HG02973 (cell line): Measurements from ENCODE around the gene CASP5.
"Not testable (repeated sequence)": the region's sequence is repeated elsewhere in the genome, so short reads cannot be mapped to it uniquely, and the experiment has no call there.

Source experiments
- ATAC-seq: cut with Tn5 transposase; IDR thresholded peaks from one replicate; pipeline ENCODE4 v1.9.1; 2021; ENCODE audit warnings: moderate library complexity; ENCODE audit not compliant: unreplicated experiment

The CASP5 gene

GRCh38 chr11:105033781-105034180, 10.8 kb upstream of the CASP5 start:
- no peak for ATAC-seq

DNA sequence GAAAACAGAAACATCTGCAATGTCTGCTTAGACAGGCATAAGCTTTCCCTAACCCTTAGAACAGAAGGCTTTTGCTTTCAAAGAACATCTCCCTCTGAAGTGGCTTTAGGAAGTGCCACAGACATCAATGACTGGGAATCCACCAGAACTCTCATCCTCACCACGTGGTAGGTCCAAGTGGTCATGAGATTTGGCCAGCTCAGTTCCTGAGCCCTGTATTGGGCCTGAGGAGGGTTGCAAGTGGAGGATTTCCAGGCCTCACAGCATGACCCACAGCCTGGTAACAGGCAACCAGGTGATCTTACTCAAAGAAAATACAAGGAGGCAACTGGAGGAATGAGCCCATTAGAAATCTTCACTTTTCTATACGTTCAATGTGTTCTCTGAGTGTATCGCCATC, 10.4 kb upstream of the CASP5 start:
- no peak for ATAC-seq

DNA sequence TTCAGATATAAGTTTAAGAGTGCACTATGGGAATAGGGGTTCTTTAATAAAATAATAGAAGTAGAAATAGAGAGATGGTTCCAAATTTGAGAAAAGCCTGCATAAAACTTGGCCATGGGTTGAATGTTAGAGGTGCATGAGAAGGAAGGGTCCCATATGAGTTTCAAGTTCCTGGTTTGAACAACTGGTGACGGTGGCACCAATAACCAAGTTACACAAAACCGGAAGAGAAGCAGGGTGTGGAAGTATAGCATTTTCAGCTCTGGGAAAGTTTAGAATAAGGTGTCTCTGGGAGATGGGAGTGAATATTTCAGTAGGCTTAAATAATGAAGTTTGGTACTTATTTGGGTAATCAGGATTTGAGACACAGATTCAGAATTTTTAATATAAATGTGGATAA, 9.5 kb upstream of the CASP5 start:
- ATAC-seq: no peak

DNA sequence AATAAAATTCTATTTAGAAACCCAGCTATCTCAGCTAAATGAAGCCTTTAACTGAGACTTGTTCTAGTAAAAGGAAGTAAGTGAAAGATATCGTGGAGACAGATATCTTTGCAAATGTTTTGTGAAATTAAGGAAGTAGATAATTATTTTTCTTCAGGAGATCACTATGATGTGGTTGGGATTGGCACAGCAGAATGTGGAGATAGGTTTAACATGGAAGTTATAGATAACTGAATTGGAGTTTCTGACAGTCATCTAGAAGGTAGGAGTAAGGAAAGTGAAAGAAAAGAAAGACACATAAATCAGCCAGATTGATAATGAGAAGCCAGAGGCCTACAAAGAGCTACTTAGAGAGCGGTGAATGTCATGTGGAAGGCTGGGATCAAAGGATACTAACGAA, 4.7 kb upstream of the CASP5 start:
- no peak for ATAC-seq

- ATAC-seq: no peak
These were observed 1.4 kb upstream of the CASP5 start for GRCh38 chr11:105024394-105024793.

DNA sequence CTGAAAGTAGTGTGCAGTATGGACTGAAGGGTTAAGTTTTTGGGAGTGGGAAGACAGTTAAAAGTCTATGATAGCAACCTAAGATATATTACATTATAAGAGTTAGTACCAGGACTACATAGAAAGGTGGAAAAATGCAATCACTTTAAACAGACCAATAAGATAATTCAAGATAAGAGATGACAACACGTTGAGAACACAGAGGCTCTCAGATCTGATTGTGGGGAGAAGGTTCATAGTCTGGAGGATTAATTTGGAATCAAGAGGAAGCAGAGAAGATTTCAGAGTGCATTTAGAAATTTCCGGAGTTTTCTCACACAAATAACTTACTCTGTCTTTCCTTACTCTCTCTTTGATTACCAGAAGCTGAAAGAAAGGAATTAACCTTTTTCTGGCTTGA, 441 bp downstream of the CASP5 start:
- no peak for ATAC-seq

DNA sequence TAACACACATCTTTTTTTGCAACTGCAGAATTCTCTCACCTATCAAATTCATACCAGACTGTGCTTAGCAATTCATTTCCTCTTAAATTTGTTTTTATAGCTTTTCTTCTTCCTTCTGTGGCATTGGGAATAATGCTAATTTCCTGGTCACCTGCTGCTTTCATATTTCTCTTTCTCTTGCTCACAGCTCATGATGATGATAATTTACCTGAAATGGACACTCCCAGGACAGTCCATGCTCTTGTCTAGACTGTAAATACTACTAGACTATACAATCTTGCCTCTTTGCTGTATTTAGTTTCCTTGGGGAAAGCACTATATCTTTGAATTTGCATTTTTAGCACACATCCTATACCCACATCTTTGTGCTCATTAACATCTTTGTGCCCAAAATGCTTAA, 15.5 kb downstream of the CASP5 start:
- ATAC-seq: no peak

- ATAC-seq: no peak
These were observed 17.5 kb downstream of the CASP5 start for GRCh38 chr11:105005451-105005845.

DNA sequence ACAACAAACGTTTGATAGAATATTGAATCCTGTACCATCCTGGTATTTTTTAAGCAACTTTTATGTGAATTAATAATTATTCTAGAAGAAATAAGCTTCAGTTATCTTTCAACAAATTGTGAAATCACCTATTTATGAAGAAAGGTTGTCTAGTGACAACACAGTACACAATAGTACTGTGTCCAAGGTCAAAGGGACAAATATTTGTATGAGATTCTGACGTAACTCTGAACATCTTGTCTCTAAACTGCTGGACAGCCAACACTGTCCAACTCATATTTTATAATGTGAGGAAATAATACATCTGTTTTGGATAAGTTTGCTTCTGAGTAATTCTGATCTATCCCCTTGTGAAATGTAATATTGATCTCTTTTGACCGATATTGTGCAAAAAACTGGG, 18.9 kb downstream of the CASP5 start:
- no peak for ATAC-seq

GRCh38 chr11:105003151-105003550, 19.8 kb downstream of the CASP5 start:
- ATAC-seq: no peak

DNA sequence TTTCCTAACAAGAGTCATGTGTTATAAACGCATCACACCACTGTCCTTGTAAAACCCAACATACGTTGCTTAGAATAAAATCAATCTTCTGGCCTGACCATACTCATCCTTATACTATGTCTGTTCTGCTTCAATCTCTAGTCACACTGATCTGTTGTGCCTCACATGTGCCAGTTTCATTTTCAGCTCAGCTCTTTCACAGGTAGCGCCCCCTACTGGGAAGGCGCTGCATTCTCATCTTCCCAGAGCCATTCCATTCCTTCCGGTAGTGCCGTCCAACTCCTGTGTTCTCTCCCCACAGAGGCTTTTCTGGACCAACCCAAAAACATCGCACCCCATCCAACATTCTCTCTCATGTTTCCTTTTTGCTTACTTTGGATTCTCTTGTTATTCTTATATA, 22.2 kb downstream of the CASP5 start:
- ATAC-seq: peak; percentile 89

DNA sequence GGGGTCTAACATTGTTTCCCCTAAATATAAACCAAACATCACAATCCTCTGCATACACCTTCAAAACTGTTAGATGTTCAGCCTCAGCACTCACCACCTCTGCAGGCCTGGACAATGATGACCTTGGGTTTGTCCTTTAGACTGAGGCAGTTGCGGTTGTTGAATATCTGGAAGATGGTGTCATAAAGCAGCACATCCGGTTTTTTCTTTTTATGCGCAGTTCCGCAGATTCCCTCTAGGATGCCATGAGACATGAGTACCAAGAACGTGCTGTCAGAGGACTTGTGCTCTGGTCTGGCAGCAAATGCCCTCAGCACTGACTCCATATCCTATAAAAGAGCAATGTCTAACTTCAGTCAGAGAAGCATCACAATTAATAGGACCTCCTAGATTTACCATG, 22.8 kb downstream of the CASP5 start:
- ATAC-seq: no peak

- no peak for ATAC-seq
These were observed 23.2 kb downstream of the CASP5 start for GRCh38 chr11:104999721-105000120.

- ATAC-seq: no peak
These were observed 25.7 kb downstream of the CASP5 start for GRCh38 chr11:104997288-104997687.

GRCh38 chr11:104995001-104995408, 28.0 kb downstream of the CASP5 start:
- no peak for ATAC-seq

DNA sequence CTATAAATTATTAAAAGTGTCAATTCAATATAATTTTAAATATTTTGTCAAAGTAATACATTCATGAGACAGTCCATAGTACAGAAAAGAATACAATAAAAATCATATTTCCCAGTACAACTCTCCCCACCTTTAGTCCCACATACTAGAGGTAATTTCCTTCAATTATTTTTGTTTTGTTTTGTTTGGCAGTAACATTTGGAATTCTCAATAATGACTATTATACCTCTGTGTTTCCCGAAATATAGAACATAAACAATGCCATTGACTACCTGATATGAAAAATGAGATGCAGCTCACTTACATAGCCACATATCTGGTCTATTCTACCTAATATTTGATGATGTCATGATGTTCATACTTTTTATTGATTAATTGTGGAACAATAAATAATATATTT, 30.2 kb downstream of the CASP5 start:
- ATAC-seq: no peak

GRCh38 chr11:104991994-104992393, 31.0 kb downstream of the CASP5 start:
- no peak for ATAC-seq

GRCh38 chr11:104984808-104985207, 38.2 kb downstream of the CASP5 start:
- ATAC-seq: no peak

DNA sequence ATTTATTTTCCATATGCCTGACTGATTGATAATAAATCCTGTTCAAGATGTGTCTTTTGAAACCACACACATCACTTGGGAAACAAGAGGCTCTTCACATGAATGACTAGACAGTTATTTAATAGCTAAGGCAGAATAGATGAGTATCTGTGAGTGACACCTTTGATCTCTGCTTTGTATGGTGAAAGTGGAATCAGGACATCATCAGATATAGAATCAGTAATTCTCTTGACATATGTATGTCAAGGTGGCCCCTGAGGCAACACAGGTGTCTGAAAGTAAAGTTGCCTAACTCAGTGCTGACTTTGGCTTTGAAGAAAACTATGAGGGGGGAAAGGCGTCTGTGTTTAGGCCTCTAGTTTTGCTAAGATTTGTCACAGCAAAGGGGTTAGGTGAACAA, 43.1 kb downstream of the CASP5 start:
- no peak for ATAC-seq

GRCh38 chr11:104973616-104974015, 49.4 kb downstream of the CASP5 start:
- ATAC-seq: no peak

DNA sequence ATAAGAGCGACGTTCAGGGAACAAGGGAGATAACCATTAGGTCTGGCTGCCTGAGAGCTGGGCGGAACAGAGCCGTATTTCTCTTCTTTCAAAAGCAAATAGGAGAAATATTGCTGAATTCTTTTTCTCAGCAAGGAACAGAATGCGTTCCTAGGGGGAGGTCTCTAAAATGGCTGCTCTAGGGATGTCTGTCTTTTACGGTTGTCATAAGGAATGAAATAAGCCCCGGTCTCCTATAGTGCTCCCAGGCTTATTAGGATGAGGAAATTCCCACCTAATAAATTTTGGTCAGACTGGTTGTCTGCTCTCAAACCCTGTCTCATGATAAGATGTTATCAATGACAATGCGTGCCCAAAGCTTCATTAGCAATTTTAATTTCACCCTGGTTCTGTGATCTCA, 50.0 kb downstream of the CASP5 start:
- ATAC-seq: not testable (repeated sequence)

DNA sequence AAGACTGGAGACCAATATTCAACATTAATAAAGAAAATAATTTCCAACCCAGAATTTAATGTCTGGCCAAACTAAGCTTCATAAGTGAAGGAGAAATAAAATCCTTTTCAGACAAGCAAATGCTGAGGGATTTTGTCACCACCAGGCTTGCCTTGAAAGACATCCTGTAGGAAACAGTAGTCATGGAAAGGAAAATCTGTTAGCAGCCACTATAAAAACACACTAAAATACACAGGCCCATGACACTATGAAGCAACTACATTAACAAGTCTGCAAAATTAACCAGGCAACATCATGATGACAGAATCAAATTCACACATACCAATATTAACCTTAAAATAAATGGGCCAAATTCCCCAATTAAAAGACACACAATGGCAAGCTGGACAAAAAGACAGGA, 52.2 kb downstream of the CASP5 start:
- ATAC-seq: no peak

DNA sequence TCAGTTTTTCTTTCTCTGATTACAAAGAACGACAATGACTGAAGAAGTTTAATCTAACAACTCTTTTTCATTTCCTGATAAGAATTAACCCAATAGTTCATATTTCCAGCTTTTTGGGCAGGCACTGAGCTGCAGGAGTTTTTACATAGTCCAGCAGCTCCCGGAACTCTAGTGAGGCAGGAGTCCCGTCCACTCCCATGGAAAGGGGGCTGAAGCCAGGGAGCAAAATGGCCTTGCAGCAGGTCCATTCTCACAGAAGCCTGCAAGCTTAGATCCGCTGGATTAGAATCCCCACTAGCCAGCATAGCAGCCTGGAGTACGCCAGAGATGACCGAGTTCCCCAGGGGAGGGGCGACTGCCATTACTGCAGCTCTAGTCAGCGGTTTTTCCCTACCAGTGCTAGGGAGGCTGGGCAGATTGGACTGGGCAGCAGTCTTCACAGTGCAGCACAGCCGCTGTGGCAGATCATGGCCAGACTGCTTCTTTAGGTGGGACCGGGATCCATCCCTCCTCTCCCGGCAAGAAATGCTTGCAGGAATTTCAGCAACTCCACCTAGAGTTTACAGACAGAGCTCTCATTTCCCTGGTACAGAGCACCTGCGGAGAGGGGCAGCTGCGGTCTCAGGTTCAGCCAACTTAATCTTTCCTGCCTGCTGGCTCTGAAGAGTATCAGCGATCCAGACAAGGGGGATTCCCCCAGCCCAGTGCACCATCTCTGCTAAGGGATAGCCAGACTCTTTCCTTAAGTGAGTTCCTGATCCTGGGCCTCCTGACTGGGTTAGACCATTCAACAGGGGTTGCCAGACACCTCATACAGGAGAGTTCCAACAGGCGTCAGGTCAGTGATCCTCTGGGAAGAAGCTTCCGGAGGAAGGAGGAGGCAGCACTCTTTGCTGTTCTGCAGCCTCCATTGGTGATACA, 53.9 kb downstream of the CASP5 start:
- ATAC-seq: no peak
